Measurements from ENCODE around the gene SPRN.
"Not testable (repeated sequence)": the region's sequence is repeated elsewhere in the genome, so short reads cannot be mapped to it uniquely, and the experiment has no call there.

DNA sequence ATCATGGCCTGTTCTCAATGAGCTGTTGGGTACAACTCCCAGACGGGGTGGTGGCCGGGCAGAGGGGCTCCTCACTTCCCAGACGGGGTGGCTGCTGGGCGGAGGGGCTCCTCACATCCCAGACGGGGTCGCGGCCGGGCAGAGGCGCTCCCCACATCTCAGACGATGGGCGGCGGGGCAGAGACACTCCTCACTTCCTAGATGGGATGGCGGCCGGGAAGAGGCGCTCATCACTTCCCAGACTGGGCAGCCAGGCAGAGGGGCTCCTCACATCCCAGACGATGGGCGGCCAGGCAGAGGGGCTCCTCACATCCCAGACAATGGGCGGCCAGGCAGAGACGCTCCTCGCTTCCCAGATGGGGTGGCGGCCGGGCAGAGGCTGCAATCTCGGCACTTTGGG, 10.0 kb downstream of the SPRN start:
- TF ChIP-seq, protein P1, sequence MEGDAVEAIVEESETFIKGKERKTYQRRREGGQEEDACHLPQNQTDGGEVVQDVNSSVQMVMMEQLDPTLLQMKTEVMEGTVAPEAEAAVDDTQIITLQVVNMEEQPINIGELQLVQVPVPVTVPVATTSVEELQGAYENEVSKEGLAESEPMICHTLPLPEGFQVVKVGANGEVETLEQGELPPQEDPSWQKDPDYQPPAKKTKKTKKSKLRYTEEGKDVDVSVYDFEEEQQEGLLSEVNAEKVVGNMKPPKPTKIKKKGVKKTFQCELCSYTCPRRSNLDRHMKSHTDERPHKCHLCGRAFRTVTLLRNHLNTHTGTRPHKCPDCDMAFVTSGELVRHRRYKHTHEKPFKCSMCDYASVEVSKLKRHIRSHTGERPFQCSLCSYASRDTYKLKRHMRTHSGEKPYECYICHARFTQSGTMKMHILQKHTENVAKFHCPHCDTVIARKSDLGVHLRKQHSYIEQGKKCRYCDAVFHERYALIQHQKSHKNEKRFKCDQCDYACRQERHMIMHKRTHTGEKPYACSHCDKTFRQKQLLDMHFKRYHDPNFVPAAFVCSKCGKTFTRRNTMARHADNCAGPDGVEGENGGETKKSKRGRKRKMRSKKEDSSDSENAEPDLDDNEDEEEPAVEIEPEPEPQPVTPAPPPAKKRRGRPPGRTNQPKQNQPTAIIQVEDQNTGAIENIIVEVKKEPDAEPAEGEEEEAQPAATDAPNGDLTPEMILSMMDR (IDR thresholded peaks at IDR 0.05), result not testable (repeated sequence)
- not testable (repeated sequence) for TF ChIP-seq POLR2A (IDR thresholded peaks at IDR 0.05)
